Astrocyte of the spinal cord (primary cell): Measurements from ENCODE around the gene GTF2H2C.

Experiments
- DNase-seq: peaks from one replicate; pipeline ENCODE4 v3.0.0; 2011; ENCODE audit warnings: low read depth, low spot score
- H3K4me3 ChIP-seq: 2 replicates; pipeline ENCODE4 v1.5.1; 2011; ENCODE audit warnings: low read depth, mild to moderate bottlenecking, low read length, moderate library complexity
- in situ Hi-C: cut with HindIII; loops from 2 replicates; pipeline ENCODE4 v1.10.0; 2017; ENCODE audit warnings: low sequenced_read_pairs
- TF ChIP-seq, protein P1 (sequence below): IDR thresholded peaks from 2 replicates; pipeline ENCODE4 v1.5.1; 2012; ENCODE audit warnings: low read depth, mild to moderate bottlenecking, low read length, inconsistent platforms

The GTF2H2C gene

DNA sequence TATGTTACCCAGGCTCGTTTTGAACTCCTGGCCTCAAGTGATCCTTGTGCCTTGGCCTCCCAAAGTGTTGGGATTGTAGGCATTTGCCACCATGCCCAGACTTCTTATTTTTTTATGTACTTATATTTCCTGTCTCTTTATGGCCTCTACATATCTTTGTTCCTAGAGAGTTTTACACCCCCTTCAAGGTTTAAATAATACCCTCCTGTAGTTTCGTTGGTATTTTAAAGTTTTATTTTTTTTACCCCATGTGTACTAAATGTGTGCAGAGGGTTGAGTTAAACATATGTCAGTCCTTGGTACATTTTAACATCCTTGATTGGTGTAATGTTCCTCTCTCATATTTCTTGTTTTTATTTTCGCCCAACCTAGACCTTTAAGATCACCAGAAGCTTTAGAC, 38.0 kb upstream of the GTF2H2C start:
- no peak overlapping the region for H3K4me3 ChIP-seq
- in situ Hi-C loops = no loop called here
- DNase-seq = no peak
- TF ChIP-seq, protein P1, sequence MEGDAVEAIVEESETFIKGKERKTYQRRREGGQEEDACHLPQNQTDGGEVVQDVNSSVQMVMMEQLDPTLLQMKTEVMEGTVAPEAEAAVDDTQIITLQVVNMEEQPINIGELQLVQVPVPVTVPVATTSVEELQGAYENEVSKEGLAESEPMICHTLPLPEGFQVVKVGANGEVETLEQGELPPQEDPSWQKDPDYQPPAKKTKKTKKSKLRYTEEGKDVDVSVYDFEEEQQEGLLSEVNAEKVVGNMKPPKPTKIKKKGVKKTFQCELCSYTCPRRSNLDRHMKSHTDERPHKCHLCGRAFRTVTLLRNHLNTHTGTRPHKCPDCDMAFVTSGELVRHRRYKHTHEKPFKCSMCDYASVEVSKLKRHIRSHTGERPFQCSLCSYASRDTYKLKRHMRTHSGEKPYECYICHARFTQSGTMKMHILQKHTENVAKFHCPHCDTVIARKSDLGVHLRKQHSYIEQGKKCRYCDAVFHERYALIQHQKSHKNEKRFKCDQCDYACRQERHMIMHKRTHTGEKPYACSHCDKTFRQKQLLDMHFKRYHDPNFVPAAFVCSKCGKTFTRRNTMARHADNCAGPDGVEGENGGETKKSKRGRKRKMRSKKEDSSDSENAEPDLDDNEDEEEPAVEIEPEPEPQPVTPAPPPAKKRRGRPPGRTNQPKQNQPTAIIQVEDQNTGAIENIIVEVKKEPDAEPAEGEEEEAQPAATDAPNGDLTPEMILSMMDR = no peak

DNA sequence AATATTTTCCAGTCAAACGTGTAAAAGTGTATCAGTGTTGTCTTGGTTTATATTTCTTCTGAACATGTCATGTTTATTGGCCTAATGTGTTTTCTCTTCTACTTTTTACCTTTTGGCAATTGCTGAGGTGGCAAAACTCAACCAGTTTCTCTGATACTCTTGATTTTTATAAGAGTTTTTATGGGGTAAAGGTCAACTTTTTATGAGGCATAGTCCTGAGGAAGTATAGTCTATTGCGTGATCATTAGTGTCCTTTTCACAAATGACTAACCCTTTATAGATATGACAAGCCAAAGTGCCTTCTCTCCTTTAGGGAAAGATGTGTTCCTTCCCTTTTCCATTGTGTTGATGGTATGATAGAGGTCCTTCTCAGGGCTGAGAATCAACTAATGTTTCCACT, 34.5 kb upstream of the GTF2H2C start:
- TF ChIP-seq, protein P1 = no peak
- H3K4me3 ChIP-seq = no peak overlapping the region
- in situ Hi-C loops = no loop called here
- no peak for DNase-seq

DNA sequence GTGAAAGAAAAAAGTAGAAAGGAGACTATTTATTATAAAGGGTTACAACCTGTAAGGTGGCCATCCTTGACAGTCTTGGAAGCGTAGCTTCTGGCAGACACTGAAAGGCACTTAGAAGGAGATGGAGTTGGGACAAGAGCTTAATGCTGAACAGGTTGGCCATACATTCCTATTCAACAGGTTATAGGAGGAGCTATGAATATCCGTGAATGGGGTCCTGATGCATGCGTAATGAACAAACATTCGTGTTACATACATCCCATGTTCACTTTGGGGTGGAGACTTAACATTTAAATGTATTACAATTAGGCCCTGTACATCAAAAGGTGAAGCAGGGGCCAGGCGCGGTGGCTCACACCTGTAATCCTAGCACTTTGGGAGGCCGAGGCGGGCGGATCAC, 33.3 kb upstream of the GTF2H2C start:
- TF ChIP-seq, protein P1 = no peak
- in situ Hi-C loops = no loop called here
- no peak for DNase-seq
- H3K4me3 ChIP-seq = no peak overlapping the region

DNA sequence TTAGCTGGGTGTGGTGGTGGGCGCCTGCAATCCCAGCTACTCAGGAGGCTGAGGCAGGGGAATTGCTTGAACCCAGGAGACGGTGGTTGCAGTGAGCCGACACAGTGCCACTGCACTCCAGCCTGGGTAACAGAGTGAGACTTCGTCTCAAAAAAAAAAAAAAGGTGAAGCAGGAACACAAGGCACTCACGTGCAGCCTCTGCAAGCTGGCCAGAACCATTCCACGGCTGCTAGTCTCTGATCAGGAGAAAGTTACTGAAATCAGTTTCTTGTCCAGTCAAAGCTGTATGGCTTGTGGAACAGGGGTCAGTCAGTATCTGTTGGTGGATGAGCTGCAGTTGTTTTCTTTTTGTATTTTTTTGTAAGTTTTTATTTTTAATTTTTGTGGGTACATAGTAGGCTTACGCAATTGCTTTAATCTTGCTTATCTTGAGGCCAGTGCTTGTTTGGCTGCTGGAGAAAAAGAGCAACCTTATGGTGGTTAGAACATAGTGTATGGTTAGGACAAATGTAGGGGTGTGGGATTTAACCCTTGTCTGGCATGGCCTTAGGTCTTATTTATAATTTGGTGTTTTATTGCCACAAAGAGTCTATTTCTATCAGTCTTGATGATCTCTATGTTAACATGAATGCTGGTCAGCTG, 32.7 kb upstream of the GTF2H2C start:
- DNase-seq = no peak
- in situ Hi-C loops = no loop called here
- TF ChIP-seq, protein P1 = no peak
- no peak overlapping the region for H3K4me3 ChIP-seq

DNA sequence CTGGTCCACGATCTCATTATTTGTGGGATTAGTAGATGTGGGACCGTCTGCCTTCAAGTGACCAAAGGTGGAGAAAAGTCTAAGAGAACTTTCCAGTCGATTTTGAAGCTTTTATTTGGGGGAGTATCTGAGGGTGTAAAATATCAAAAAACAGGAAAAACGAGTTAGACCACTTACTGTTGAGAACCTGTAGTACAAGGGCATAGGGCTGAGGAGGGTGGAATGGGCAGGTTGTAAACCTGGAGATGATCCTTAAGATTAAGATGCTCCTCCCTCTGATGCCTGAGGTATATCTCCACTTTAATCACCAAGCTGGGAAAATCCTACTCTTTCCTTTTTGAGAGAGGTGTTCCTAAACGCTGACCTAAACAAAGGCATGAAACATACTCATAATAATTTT, 32.0 kb upstream of the GTF2H2C start:
- no peak overlapping the region for H3K4me3 ChIP-seq
- in situ Hi-C loops = no loop called here
- DNase-seq = no peak
- TF ChIP-seq, protein P1 = no peak

DNA sequence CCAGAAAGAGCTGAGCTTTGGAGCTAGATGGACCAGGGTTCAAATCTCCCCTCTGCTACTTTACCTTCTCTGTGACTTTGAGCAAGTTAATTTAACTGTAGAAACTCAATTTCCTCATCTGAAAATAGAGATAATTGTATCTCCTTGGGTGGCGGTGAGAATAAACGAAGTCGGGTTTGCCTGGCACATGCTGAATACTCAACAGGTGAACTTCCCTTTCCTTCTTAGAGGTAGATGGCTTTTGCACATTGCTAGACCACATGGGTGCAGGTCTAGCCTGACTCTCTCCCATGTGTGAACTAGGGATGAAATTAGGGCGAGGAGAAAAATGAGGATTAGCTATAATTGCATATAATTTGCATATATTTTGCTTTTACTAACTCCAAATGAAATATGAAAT, 31.4 kb upstream of the GTF2H2C start:
- TF ChIP-seq, protein P1 = no peak
- in situ Hi-C loops = no loop called here
- H3K4me3 ChIP-seq = no peak overlapping the region
- no peak for DNase-seq
